Stimulated activated CD4-positive, alpha-beta T cell treated with anti-CD3 and anti-CD28 coated beads, Interleukin-4, amount 100 ng/mL, for 1 hour (primary cell): ENCODE results near the gene ZNF253.
"Not testable (repeated sequence)": the region's sequence is repeated elsewhere in the genome, so short reads cannot be mapped to it uniquely, and the experiment has no call there.

Experiments used
- DNase-seq: peaks from one replicate; pipeline ENCODE4 v3.0.0-alpha.2; 2020

Gene ZNF253

GRCh38 chr19:19865750-19866610 lies at the start of gene ZNF253:
TSS of gene ZNF253 (plus strand) at chr19:19865882. CDS start at chr19:19865997, 115 bp downstream.
- DNase-seq: peak; percentile 95

GRCh38 chr19:19816679-19817078 lies 49.0 kb upstream of the ZNF253 start:
- DNase-seq: no peak

GRCh38 chr19:19817357-19817756 lies 48.3 kb upstream of the ZNF253 start:
- DNase-seq: peak; percentile 38

- DNase-seq: no peak
Measured at GRCh38 chr19:19820774-19821320, 44.8 kb upstream of the ZNF253 start.

GRCh38 chr19:19821366-19821951 lies 44.2 kb upstream of the ZNF253 start, which contains the start of gene ZNF506:
TSS of gene ZNF506 (minus strand) at chr19:19821750. CDS start at chr19:19821603, 147 bp downstream.
- peak; percentile 97 for DNase-seq

GRCh38 chr19:19821976-19822375 lies 43.7 kb upstream of the ZNF253 start:
- not testable (repeated sequence) for DNase-seq

- no peak for DNase-seq
Measured at GRCh38 chr19:19823916-19824315, 41.8 kb upstream of the ZNF253 start.

GRCh38 chr19:19826875-19827274 lies 38.8 kb upstream of the ZNF253 start:
- no peak for DNase-seq

- DNase-seq: no peak
Measured at GRCh38 chr19:19835560-19836038, 30.1 kb upstream of the ZNF253 start.

GRCh38 chr19:19847781-19848180 lies 17.9 kb upstream of the ZNF253 start:
- DNase-seq: no peak

- no peak for DNase-seq
Measured at GRCh38 chr19:19849056-19849455, 16.6 kb upstream of the ZNF253 start.

GRCh38 chr19:19851740-19852139 lies 13.9 kb upstream of the ZNF253 start:
- not testable (repeated sequence) for DNase-seq

GRCh38 chr19:19858751-19859150 lies 6.9 kb upstream of the ZNF253 start:
- DNase-seq: no peak

GRCh38 chr19:19860756-19861390 lies 4.8 kb upstream of the ZNF253 start:
- DNase-seq: peak; percentile 44

GRCh38 chr19:19866611-19867248 lies 1.0 kb downstream of the ZNF253 start:
- DNase-seq: peak; percentile 36

- DNase-seq: not testable (repeated sequence)
Measured at GRCh38 chr19:19870086-19870485, 4.4 kb downstream of the ZNF253 start.

- DNase-seq: no peak
Measured at GRCh38 chr19:19871932-19872331, 6.2 kb downstream of the ZNF253 start.

- DNase-seq: no peak
Measured at GRCh38 chr19:19873381-19873780, 7.7 kb downstream of the ZNF253 start.

GRCh38 chr19:19877724-19878123 lies 12.0 kb downstream of the ZNF253 start:
- no peak for DNase-seq

- DNase-seq: no peak
Measured at GRCh38 chr19:19884583-19884982, 18.9 kb downstream of the ZNF253 start.

- DNase-seq: not testable (repeated sequence)
Measured at GRCh38 chr19:19892055-19892941, 26.6 kb downstream of the ZNF253 start.
